Measurements from ENCODE around the gene MTX3.

Gene MTX3

GRCh38 chr5:80031109-80031508 lies 40.0 kb upstream of the MTX3 start (continued):
- TF ChIP-seq ESRRG (CRISPR knock-in tag; IDR thresholded peaks at IDR 0.05) = no peak

GRCh38 chr5:80026841-80027240 lies 35.8 kb upstream of the MTX3 start:
- ATAC-seq = no peak
- no peak for TF ChIP-seq ARNTL (CRISPR knock-in tag; IDR thresholded peaks at IDR 0.05; ENCODE audit: borderline replicate concordance, low read depth)
- no peak for TF ChIP-seq PATZ1 (CRISPR knock-in tag; IDR thresholded peaks at IDR 0.05; ENCODE audit: borderline replicate concordance)
- TF ChIP-seq, protein P1, sequence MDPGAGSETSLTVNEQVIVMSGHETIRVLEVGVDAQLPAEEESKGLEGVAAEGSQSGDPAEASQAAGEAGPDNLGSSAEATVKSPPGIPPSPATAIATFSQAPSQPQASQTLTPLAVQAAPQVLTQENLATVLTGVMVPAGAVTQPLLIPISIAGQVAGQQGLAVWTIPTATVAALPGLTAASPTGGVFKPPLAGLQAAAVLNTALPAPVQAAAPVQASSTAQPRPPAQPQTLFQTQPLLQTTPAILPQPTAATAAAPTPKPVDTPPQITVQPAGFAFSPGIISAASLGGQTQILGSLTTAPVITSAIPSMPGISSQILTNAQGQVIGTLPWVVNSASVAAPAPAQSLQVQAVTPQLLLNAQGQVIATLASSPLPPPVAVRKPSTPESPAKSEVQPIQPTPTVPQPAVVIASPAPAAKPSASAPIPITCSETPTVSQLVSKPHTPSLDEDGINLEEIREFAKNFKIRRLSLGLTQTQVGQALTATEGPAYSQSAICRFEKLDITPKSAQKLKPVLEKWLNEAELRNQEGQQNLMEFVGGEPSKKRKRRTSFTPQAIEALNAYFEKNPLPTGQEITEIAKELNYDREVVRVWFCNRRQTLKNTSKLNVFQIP (CRISPR knock-in tag; IDR thresholded peaks at IDR 0.05; ENCODE audit: borderline replicate concordance, low read depth) = no peak
- no peak for TF ChIP-seq ESRRG (CRISPR knock-in tag; IDR thresholded peaks at IDR 0.05)
- TF ChIP-seq, protein P2, sequence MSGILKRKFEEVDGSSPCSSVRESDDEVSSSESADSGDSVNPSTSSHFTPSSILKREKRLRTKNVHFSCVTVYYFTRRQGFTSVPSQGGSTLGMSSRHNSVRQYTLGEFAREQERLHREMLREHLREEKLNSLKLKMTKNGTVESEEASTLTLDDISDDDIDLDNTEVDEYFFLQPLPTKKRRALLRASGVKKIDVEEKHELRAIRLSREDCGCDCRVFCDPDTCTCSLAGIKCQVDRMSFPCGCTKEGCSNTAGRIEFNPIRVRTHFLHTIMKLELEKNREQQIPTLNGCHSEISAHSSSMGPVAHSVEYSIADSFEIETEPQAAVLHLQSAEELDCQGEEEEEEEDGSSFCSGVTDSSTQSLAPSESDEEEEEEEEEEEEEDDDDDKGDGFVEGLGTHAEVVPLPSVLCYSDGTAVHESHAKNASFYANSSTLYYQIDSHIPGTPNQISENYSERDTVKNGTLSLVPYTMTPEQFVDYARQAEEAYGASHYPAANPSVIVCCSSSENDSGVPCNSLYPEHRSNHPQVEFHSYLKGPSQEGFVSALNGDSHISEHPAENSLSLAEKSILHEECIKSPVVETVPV (CRISPR knock-in tag; IDR thresholded peaks at IDR 0.05) = no peak
- no peak for TF ChIP-seq ZC3H10 (CRISPR knock-in tag; IDR thresholded peaks at IDR 0.05)
- no peak for TF ChIP-seq SNAI2 (CRISPR knock-in tag; IDR thresholded peaks at IDR 0.05)
- TF ChIP-seq ZNF8 (CRISPR knock-in tag; IDR thresholded peaks at IDR 0.05) = no peak
- no peak for TF ChIP-seq ZNF70 (CRISPR knock-in tag; IDR thresholded peaks at IDR 0.05)
- TF ChIP-seq ISL1 (CRISPR knock-in tag; IDR thresholded peaks at IDR 0.05) = no peak
- TF ChIP-seq, protein P3, sequence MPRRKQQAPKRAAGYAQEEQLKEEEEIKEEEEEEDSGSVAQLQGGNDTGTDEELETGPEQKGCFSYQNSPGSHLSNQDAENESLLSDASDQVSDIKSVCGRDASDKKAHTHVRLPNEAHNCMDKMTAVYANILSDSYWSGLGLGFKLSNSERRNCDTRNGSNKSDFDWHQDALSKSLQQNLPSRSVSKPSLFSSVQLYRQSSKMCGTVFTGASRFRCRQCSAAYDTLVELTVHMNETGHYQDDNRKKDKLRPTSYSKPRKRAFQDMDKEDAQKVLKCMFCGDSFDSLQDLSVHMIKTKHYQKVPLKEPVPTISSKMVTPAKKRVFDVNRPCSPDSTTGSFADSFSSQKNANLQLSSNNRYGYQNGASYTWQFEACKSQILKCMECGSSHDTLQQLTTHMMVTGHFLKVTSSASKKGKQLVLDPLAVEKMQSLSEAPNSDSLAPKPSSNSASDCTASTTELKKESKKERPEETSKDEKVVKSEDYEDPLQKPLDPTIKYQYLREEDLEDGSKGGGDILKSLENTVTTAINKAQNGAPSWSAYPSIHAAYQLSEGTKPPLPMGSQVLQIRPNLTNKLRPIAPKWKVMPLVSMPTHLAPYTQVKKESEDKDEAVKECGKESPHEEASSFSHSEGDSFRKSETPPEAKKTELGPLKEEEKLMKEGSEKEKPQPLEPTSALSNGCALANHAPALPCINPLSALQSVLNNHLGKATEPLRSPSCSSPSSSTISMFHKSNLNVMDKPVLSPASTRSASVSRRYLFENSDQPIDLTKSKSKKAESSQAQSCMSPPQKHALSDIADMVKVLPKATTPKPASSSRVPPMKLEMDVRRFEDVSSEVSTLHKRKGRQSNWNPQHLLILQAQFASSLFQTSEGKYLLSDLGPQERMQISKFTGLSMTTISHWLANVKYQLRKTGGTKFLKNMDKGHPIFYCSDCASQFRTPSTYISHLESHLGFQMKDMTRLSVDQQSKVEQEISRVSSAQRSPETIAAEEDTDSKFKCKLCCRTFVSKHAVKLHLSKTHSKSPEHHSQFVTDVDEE (CRISPR knock-in tag; IDR thresholded peaks at IDR 0.05) = no peak
- TF ChIP-seq ZNF565 (CRISPR knock-in tag; conservative IDR thresholded peaks at IDR 0.05; ENCODE audit: low read depth) = no peak
- TF ChIP-seq TCF4 (CRISPR knock-in tag; IDR thresholded peaks at IDR 0.05; ENCODE audit: borderline replicate concordance) = no peak
- TF ChIP-seq RARB (CRISPR knock-in tag; IDR thresholded peaks at IDR 0.05) = no peak

GRCh38 chr5:80025069-80025468 lies 34.0 kb upstream of the MTX3 start:
- no peak for TF ChIP-seq ZNF8 (CRISPR knock-in tag; IDR thresholded peaks at IDR 0.05)
- no peak for TF ChIP-seq ZNF565 (CRISPR knock-in tag; conservative IDR thresholded peaks at IDR 0.05; ENCODE audit: low read depth)
- TF ChIP-seq, protein P1 (CRISPR knock-in tag; IDR thresholded peaks at IDR 0.05; ENCODE audit: borderline replicate concordance, low read depth) = no peak
- no peak for TF ChIP-seq GLIS3 (CRISPR knock-in tag; IDR thresholded peaks at IDR 0.05)
- TF ChIP-seq, protein P2 (CRISPR knock-in tag; IDR thresholded peaks at IDR 0.05) = no peak
- ATAC-seq = no peak

DNA sequence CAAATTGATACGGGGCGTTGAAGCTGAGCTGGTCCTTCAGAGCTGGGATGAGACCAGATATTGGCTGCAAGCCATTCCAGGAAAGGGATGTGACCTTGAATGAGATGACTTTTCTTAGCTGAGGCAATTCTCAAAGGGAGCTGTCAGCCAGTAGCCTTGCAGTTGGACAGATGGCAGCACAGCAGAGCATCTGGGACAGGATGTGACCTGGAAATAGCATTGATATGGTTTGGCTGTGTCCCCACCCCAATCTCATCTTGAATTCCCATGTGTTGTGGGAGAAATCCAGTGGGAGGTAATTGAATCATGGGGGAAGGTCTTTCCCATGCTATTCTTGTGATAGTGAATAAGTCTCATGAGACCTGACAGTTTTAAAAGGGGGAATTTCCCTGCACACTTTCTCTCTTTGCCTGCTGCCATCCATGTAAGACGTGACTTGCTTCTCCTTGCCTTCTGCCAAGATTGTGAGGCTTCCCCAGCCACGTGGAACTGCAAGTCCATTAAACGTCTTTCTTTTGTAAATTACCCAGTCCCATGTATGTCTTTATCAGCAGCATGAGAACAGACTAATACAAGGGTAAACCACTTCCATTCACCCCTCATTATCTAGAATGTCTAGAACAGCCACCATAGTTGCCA lies 19.8 kb upstream of the MTX3 start:
- ATAC-seq = no peak
- TF ChIP-seq, protein P2 (CRISPR knock-in tag; IDR thresholded peaks at IDR 0.05) = no peak
- no peak for TF ChIP-seq TCF4 (CRISPR knock-in tag; IDR thresholded peaks at IDR 0.05; ENCODE audit: borderline replicate concordance)
- TF ChIP-seq ISL1 (CRISPR knock-in tag; IDR thresholded peaks at IDR 0.05) = no peak
- no peak for TF ChIP-seq ZNF70 (CRISPR knock-in tag; IDR thresholded peaks at IDR 0.05)
- no peak for TF ChIP-seq PPARA (CRISPR knock-in tag; IDR thresholded peaks at IDR 0.05; ENCODE audit: borderline replicate concordance)
- TF ChIP-seq ZFP3 (CRISPR knock-in tag; IDR thresholded peaks at IDR 0.05) = no peak
- no peak for TF ChIP-seq CSDC2 (CRISPR knock-in tag; IDR thresholded peaks at IDR 0.05)
- no peak for TF ChIP-seq ESRRG (CRISPR knock-in tag; IDR thresholded peaks at IDR 0.05)
- TF ChIP-seq CREB5 (CRISPR knock-in tag; IDR thresholded peaks at IDR 0.05; ENCODE audit: low read depth) = no peak
- no peak for TF ChIP-seq BACH2 (CRISPR knock-in tag; IDR thresholded peaks at IDR 0.05; ENCODE audit: borderline replicate concordance)
- TF ChIP-seq ZNF565 (CRISPR knock-in tag; conservative IDR thresholded peaks at IDR 0.05; ENCODE audit: low read depth) = no peak

Measured in SK-N-SH treated with all-trans-retinoic acid at 6 μM for 48 hours (cell line).